Pancreas (tissue), 10 donors: Measurements from ENCODE around the gene PPP2R5E. TPM values are rescaled to one million over a fixed set of nuclear protein-coding genes. Genes with fewer than 3 reads are reported as not detected.

Experiments used
- ATAC-seq, 4 donors: fragments of 200-7000 bp; cut with Tn5 transposase; one replicate each; pipeline versions ENCODE4 v1.8.0 to v1.9.1; 2020; ENCODE audit warnings: mild to moderate bottlenecking in 4 of 4, moderate library complexity in 4 of 4
- DNase-seq, 6 donors: peaks; one replicate each; pipeline ENCODE4 v3.0.0-alpha.2; 2020
- FAIRE-seq: peaks from 2 replicates; lab custom pipeline; 2012; peaks lifted over from hg19 to GRCh38; lab: Jason Lieb, UNC
- H3K27ac ChIP-seq, 4 donors: fragments of 200-600 bp; sonication (generic); 1 replicate in 3 of 4; 2 replicates in 1 of 4; pipeline versions ENCODE4 v1.5.0 to v1.8.0; 2020
- H3K27me3 ChIP-seq, 4 donors: fragments of 200-600 bp; one replicate each; pipeline ENCODE4 v1.8.0; 2021
- H3K36me3 ChIP-seq, 3 donors: fragments of 200-600 bp; sonication (generic) in 1 of 3; one replicate each; pipeline versions ENCODE4 v1.5.0 to v1.8.0; 2020 to 2021
- H3K4me1 ChIP-seq, 3 donors: fragments of 200-600 bp; one replicate each; pipeline ENCODE4 v1.8.0; 2021
- H3K4me3 ChIP-seq, 4 donors: fragments of 200-600 bp; sonication (generic) in 2 of 4; one replicate each; pipeline versions ENCODE4 v1.5.0 to v1.8.0; 2020 to 2021
- H3K9me3 ChIP-seq, 4 donors: fragments of 200-600 bp; one replicate each; pipeline ENCODE4 v1.8.0; 2021
- WGBS, 2 donors: extraction: QIAGEN DNeasy Blood & Tissue Kit; methylation state at CpG; one replicate each; pipeline ENCODE4 v1.1.7; 2013; 5-methylcytosine and 5-hydroxymethylcytosine counted together
- intact Hi-C, 3 donors: fragments of 100-400 bp; cut with DNase I; formaldehyde crosslinking; loops; one replicate each; pipeline versions ENCODE4 v1.11.1 to v1.14.2; 2022
- polyA plus RNA-seq, 2 donors: library from polyadenylated mRNA; stranded (reverse); fragments of 200-250 nt; gene quantifications; one replicate each; pipeline ENCODE4 v1.2.3, GENCODE V29; 2013
- total RNA-seq, 6 donors: library from RNA; stranded (reverse); fragmentation: NEBNext Ultra II Directional in 4 of 6; extraction: Animal tissue kit (Norgen Biotek cat#: 25700) in 4 of 6; gene quantifications; one replicate each; pipeline versions ENCODE4 v1.2.1 to v1.2.4, GENCODE V29; 2021 to 2023
- TF ChIP-seq, protein P1 (sequence below), 4 donors: fragments of 200-600 bp; sonication (generic) in 3 of 4; IDR thresholded peaks; one replicate each; pipeline versions ENCODE4 v1.5.0 to v1.8.0; 2021; ENCODE audit warnings: antibody characterized with exemption in 4 of 4
- donor health status: healthy with polysubstance abuse.
- donor health status: DM: no; HTN: no; CAD: no; lungs with moderate emphysema.
- donor health status: DM: no; HTN: no; CAD: no.
- donor health status: control.
- donor health status: control.
- donor health status: Bipolar disorder and iron deficiency.
- donor health status: DM: yes; HTN: yes; CAD: no.
- donor health status: DM: no; HTN: no; CAD: no.
- donor health status: DM: no; HTN: no; CAD: no.
- donor health status: DM: yes; HTN: yes; CAD: no.

The PPP2R5E gene
- total and polyA plus RNA-seq, 8 donors: 3.6 to 25.6 (median 15.0) TPM

DNA sequence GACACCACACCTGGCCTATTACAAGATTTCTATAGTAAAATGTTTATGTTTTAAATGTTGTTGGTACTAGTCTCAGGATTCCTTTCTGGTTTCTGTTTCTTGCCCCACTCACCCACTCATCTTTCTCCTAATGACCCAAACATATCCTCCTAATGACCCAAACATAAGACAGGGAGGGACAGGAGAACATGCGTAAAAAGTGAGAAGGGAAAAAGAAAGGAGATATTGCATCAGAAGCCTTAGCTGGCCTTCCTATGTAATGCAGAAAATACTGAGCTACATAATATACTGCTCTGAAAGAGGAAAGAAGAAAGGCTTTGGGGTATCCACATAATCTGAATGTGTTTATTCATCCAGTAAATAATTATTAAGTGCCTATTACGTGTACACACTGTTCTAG, 119.8 kb downstream of the PPP2R5E start:
- TF ChIP-seq, protein P1, sequence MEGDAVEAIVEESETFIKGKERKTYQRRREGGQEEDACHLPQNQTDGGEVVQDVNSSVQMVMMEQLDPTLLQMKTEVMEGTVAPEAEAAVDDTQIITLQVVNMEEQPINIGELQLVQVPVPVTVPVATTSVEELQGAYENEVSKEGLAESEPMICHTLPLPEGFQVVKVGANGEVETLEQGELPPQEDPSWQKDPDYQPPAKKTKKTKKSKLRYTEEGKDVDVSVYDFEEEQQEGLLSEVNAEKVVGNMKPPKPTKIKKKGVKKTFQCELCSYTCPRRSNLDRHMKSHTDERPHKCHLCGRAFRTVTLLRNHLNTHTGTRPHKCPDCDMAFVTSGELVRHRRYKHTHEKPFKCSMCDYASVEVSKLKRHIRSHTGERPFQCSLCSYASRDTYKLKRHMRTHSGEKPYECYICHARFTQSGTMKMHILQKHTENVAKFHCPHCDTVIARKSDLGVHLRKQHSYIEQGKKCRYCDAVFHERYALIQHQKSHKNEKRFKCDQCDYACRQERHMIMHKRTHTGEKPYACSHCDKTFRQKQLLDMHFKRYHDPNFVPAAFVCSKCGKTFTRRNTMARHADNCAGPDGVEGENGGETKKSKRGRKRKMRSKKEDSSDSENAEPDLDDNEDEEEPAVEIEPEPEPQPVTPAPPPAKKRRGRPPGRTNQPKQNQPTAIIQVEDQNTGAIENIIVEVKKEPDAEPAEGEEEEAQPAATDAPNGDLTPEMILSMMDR (IDR thresholded peaks at IDR 0.05): no peak
- DNase-seq (no peak), FAIRE-seq (no peak), ATAC-seq (no peak)
- H3K4me1 ChIP-seq: no peaks in the 10 kb centered on the region
- no peaks in the 10 kb centered on the region for H3K9me3 ChIP-seq
- 92% methylated on average over 2 of the region's 2 CpGs for WGBS, 2 donors
- intact Hi-C loops: loop anchor here in 1 of 3 donors (10.0 kb wide), 1 partner anchor 111 kb away; no protein-coding TSS in a partner anchor
- no peak overlapping the region for H3K27ac ChIP-seq
- no peaks in the 10 kb centered on the region for H3K36me3 ChIP-seq
- no peaks in the 10 kb centered on the region for H3K27me3 ChIP-seq
- no peak overlapping the region for H3K4me3 ChIP-seq

DNA sequence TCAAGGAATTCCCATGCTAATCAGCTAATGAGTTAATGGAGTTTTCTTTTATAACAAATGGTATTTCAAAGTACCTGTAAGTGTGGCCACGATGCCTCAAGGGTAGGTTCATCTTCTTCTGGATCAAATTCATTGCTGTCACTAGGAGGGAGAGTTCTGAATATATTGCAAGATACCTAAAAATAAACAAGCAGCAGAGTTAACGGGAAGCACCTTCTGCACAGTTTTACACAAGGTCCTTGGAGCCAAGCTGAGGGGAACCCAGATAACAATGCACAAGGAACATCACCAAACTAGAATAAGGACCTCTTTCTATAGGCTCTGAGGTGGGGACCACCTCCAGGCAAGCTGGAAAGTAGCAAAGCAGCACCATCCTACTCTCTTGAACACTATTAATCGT, 121.3 kb downstream of the PPP2R5E start:
- ATAC-seq: no peak
- DNase-seq: no peak
- Histone ChIP-seq H3K27me3 (no peaks in the 10 kb centered on the region), H3K4me1 (no peaks in the 10 kb centered on the region), H3K27ac (no peak overlapping the region), H3K9me3 (no peaks in the 10 kb centered on the region), H3K4me3 (no peak overlapping the region), H3K36me3 (no peaks in the 10 kb centered on the region)
- 55 to 66% methylated on average over 3 of the region's 3 CpGs for whole genome bisulfite sequencing, 2 donors
- no peak for FAIRE-seq
- intact Hi-C loops: loop anchor here in 1 of 3 donors (10.0 kb wide), 1 partner anchor 113 kb away; no protein-coding TSS in a partner anchor
- TF ChIP-seq, protein P1 (IDR thresholded peaks at IDR 0.05): no peak

DNA sequence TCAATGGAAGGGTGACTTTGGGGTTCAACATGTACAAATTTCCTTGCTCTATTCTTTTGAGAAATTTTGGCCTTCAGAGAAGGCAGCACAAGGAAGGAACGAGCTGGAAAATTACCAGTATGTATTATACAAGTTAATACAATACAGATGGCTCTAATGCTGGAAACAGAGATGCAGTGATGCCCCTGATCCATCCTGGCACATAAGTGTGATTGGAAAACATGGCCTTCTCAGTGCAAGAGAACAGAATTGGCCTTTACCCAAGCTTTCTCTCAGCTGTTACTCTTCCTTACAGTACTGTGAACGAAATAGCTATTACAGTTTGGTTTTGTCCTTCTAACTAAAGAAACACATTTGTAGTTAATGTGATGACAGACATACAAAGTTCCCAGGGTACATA, 122.0 kb downstream of the PPP2R5E start:
- FAIRE-seq (no peak), ATAC-seq (no peak)
- WGBS, 2 donors: 84 to 90% methylated on average over 2 of the region's 2 CpGs

DNA sequence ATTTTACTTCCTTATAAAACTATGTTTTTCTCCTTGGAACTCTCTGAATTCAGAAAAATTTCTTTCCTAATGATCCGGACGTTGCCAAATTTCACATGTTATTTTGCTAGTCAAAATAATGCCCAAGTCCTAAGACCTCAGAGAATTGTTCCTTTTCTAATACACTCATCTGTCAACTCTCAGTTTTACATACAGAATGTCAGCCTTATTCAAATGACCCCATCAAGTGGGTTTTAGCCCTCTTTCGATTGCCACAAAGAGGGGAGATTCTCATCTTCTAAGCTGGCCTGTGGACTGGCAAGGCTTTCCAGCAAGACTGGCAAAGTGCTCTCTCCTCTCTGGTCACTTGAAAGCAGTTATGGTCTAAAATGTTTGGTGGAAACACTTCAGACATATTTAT, 125.2 kb downstream of the PPP2R5E start:
- no peaks in the 10 kb centered on the region for H3K4me1 ChIP-seq
- FAIRE-seq (no peak), ATAC-seq (no peak), DNase-seq (no peak)
- H3K36me3 ChIP-seq: no peaks in the 10 kb centered on the region
- H3K4me3 ChIP-seq: no peak overlapping the region
- intact Hi-C loops: no loop called here
- no peaks in the 10 kb centered on the region for H3K27me3 ChIP-seq
- 87 to 91% methylated on average over 3 of the region's 3 CpGs for WGBS, 2 donors
- H3K9me3 ChIP-seq: no peaks in the 10 kb centered on the region
- no peak overlapping the region for H3K27ac ChIP-seq
- TF ChIP-seq, protein P1 (IDR thresholded peaks at IDR 0.05): no peak

More for the DNA sequence above, 122.0 kb downstream of the PPP2R5E start:
- Histone ChIP-seq H3K36me3 (no peaks in the 10 kb centered on the region), H3K27ac (no peak overlapping the region), H3K4me3 (no peak overlapping the region), H3K9me3 (no peaks in the 10 kb centered on the region), H3K27me3 (no peaks in the 10 kb centered on the region), H3K4me1 (no peaks in the 10 kb centered on the region)
- intact Hi-C loops: loop anchor here in 1 of 3 donors (10.0 kb wide), 1 partner anchor 114 kb away; no protein-coding TSS in a partner anchor
- TF ChIP-seq, protein P1 (IDR thresholded peaks at IDR 0.05): no peak
- DNase-seq: no peak

DNA sequence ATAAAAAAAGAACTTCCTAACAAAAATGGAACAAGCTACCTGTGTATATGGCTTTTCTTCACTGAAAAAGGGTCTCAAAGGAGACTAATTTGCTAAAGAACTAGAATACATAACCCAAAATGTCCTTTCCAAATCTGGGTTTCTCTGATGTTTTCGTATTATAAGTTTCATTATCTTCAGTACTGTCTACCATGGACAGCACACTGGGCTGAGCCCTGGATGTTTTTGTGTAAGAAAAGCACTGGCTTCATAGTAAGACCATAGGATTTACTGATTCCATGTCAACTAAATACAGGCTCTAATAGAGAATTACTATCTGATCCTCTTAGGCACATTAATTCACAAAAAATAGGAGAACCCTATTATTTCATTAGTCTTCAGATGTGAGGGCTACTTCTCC, 130.2 kb downstream of the PPP2R5E start:
- intact Hi-C loops: no loop called here
- no peaks in the 10 kb centered on the region for H3K4me1 ChIP-seq
- no peak for FAIRE-seq

More for the DNA sequence above, 130.2 kb downstream of the PPP2R5E start:
- no peaks in the 10 kb centered on the region for H3K36me3 ChIP-seq
- no peak overlapping the region for H3K4me3 ChIP-seq
- no peak overlapping the region for H3K27ac ChIP-seq
- H3K9me3 ChIP-seq: no peaks in the 10 kb centered on the region
- ATAC-seq (no peak), DNase-seq (no peak)
- TF ChIP-seq, protein P1 (IDR thresholded peaks at IDR 0.05): no peak
- no peaks in the 10 kb centered on the region for H3K27me3 ChIP-seq
- WGBS, 2 donors: 94 to 96% methylated on average over 1 of the region's 1 CpG
